CD4-positive, alpha-beta T cell treated with Interleukin-6 at 100 ng/mL for 8 hours (primary cell): Measurements from ENCODE around the gene SOX8.
"Not testable (repeated sequence)": the region's sequence is repeated elsewhere in the genome, so short reads cannot be mapped to it uniquely, and the experiment has no call there.

ENCODE experiments used
- DNase-seq: peaks from one replicate; pipeline ENCODE4 v3.0.0-alpha.2; 2020; ENCODE audit warnings: mixed read lengths, low spot score

Gene SOX8

GRCh38 chr16:981695-982144, at the start of gene SOX8:
Gene SOX8 (plus strand): TSS chr16:981770. CDS start chr16:981923, 153 bp downstream.
- no peak for DNase-seq

GRCh38 chr16:932831-933330, 48.7 kb upstream of the SOX8 start:
- DNase-seq, result no peak

DNA sequence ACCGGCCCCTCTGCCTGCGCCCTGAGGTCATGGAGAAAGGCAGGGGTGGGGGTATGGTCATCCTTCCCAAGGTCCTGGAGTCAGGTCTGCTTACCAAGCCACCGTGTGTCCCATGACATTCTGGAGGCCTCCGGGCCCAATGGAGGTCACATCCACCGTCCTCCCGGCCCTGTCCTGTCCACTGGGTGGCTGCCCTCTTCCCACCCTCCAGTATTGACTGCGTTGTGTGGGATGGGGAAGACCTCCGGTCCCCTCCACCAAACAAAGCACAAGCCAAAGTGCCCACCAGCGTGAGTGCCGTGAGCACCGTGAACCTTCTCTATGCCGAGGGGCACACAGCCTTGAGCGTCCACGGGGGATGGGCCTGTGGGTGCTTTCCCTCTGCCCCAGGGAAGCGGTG, 48.0 kb upstream of the SOX8 start:
- DNase-seq, result no peak

DNA sequence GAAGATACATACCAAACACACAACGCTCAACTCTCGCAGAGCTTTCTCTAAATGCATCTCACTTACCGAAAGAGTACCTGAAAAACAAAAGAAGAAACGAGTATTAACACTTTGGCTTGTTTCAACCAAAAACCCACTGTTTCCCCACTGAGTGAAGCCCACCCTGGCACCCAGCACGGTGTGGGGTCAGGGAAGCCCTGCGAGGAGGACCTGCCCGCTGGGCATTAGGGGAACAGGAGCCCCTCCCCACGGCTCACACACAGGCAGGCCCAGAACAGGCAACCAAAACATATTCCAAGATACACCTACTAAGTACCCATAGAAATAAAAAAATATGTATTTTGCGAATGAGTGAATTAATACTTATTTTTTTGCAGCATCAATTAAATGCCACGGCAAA, 47.4 kb upstream of the SOX8 start:
- no peak for DNase-seq

DNA sequence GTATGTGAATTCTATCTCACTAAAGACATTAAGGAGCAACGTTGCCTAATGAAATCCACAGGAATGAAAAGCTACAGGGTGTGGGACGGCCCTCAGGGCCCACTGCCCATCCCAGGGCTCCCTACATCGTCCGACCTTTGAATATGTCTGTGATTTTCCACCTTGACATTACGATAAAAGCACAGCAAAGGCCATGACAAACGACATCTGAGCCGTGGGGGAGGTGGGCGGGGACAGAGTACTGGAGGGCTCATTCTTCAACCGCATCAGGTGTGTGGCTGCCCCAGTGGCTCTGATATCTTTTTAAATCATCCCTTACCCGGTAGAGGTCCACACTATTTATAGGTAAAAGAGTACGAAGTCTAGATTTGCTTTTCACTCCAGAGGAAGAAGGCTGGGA, 45.9 kb upstream of the SOX8 start:
- DNase-seq, result no peak

DNA sequence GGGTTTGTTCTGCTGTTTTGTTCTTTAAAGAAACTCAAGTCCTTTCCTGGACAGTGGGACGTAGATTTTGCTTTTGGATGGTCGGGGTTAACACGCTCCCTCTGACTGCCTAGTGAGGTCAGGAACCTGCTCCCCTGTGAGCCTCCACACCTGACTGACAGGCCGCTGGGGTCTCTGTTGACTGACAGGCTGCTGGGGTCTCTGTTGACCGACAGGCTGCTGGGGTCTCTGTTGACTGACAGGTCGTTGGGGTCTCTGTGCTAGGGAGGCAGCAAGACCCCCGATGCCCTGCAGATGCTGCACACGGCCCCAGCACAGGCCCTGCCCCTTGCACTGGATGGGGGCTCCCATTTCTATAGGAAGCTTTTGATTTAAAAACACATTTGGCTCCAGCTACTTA, 44.3 kb upstream of the SOX8 start:
- no peak for DNase-seq

- DNase-seq, result no peak
These were observed 43.8 kb upstream of the SOX8 start for GRCh38 chr16:937723-938122.

- DNase-seq, result no peak
These were observed 43.4 kb upstream of the SOX8 start for GRCh38 chr16:938136-938535.

GRCh38 chr16:938752-939151, 42.8 kb upstream of the SOX8 start:
- no peak for DNase-seq

- DNase-seq, result no peak
These were observed 42.3 kb upstream of the SOX8 start for GRCh38 chr16:939311-939710.

GRCh38 chr16:939941-940340, 41.6 kb upstream of the SOX8 start:
- DNase-seq, result no peak

GRCh38 chr16:942436-943060, 39.0 kb upstream of the SOX8 start:
- DNase-seq, result no peak

GRCh38 chr16:943971-944370, 37.6 kb upstream of the SOX8 start:
- no peak for DNase-seq

DNA sequence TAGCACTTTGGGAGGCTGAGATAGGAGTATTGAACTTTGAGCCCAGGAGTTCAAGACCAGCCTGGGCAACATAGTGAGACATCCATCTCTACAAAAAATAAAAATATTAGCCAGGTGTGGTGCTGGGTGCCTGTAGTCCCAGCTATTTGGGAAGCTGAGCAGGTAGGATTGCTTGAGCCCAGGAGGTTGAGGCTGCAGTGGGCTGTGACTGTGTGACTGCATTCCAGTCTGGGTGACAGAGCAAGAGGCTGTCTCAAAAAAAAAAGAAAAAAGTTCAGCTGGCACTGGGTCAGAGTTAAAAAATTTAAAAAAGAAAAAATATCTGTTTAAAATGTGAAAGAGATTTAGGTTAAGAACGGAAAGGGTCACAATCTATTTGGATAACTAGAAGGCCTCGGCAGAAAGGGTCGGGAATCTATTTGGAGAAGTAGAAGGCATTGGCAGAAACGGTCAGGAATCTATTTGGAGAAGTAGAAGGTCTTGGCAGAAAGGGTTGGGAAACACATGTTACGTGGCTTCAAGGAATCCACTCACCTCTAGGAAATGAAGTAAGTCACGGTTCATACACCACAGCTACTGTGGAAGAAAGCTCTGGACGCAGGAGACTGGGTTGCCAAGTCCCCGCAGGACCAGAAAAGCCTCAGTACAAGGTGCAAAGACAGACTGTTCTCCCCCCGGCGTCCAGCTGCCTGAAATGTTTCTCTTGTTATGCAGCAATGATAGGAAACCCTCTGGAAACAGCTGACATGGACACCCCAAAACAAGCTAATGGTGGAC, 36.1 kb upstream of the SOX8 start:
- no peak for DNase-seq

- DNase-seq, result no peak
These were observed 35.5 kb upstream of the SOX8 start for GRCh38 chr16:946048-946395.

- no peak for DNase-seq
These were observed 34.2 kb upstream of the SOX8 start for GRCh38 chr16:947255-947921.

GRCh38 chr16:947922-948303, 33.7 kb upstream of the SOX8 start:
- DNase-seq, result not testable (repeated sequence)

DNA sequence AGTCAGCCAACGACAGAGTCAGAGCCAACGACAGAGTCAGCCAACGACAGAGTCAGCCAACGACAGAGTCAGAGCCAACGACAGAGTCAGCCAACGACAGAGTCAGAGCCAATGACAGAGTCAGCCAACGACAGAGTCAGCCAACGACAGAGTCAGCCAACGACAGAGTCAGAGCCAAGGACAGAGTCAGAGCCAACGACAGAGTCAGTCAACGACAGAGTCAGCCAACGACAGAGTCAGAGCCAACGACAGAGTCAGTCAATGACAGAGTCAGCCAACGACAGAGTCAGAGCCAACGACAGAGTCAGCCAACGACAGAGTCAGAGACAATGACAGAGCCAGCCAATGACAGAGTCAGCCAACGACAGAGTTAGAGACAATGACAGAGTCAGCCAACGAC, 32.8 kb upstream of the SOX8 start:
- not testable (repeated sequence) for DNase-seq

DNA sequence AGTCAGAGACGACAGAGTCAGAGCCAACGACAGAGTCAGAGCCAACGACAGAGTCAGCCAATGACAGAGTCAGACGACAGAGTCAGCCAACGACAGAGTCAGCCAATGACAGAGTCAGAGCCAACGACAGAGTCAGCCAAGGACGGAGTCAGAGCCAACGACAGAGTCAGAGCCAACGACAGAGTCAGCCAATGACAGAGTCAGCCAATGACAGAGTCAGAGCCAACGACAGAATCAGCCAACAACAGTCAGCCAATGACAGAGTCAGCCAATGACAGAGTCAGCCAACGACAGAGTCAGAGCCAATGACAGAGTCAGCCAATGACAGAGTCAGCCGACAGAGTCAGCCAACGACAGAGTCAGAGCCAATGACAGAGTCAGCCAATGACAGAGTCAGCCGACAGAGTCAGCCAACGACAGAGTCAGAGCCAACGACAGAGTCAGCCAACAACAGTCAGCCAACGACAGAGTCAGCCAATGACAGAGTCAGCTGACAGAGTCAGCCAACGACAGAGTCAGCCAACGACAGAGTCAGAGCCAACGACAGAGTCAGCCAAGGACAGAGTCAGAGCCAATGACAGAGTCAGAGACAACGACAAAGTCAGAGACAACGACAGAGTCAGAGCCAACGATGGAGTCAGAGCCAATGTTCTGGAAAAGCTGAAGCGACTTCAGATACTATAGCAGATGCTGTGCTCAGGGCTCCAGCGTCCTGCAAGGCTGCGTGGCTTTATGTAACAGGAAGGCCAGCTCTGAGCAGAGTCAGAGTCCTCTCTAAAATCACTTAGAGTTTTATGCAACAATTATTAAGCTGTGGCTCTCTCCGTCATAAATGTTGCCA, 30.6 kb upstream of the SOX8 start:
- not testable (repeated sequence) for DNase-seq

- DNase-seq, result no peak
These were observed 29.8 kb upstream of the SOX8 start for GRCh38 chr16:951660-952301.

DNA sequence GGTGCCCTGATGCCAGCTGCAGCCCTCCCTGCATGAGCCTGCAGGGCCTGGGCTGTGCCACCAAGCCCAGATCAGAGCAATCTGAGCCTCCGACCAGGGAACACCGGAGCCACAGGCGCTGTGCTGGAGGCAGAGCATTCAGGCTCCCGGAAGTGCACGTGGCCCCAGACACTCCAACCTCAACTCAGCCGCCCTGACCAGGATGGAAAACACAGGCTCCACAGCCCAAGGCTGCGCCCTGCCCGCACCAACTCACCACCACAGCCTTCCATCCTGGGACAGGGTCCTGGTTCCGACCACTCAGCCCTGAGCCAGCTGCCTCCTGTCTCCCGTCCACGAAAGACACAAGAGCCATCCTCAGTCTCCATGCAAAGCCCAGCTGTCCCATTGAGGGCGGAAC, 29.2 kb upstream of the SOX8 start:
- DNase-seq, result no peak

- DNase-seq, result not testable (repeated sequence)
These were observed 27.8 kb upstream of the SOX8 start for GRCh38 chr16:953818-954217.
